ENCODE measurements around the gene TUBB8. TPM values are rescaled to one million over a fixed set of nuclear protein-coding genes. Genes with fewer than 3 reads are reported as not detected.
"Not testable (repeated sequence)": the region's sequence is repeated elsewhere in the genome, so short reads cannot be mapped to it uniquely, and the experiment has no call there.

The TUBB8 gene
- polyA plus RNA-seq, 6 donors from 2014 or later: 0.43 to 1.8 (median 0.51) TPM; not detected in 3

DNA sequence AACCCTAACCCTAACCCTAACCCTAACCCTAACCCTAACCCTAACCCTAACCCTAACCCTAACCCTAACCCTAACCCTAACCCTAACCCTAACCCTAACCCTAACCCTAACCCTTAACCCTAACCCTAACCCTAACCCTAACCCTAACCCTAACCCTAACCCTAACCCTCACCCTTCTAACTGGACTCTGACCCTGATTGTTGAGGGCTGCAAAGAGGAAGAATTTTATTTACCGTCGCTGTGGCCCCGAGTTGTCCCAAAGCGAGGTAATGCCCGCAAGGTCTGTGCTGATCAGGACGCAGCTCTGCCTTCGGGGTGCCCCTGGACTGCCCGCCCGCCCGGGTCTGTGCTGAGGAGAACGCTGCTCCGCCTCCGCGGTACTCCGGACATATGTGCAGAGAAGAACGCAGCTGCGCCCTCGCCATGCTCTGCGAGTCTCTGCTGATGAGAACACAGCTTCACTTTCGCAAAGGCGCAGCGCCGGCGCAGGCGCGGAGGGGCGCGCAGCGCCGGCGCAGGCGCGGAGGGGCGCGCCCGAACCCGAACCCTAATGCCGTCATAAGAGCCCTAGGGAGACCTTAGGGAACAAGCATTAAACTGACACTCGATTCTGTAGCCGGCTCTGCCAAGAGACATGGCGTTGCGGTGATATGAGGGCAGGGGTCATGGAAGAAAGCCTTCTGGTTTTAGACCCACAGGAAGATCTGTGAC is 38.7 kb downstream of the TUBB8 start:
- not testable (repeated sequence) for DNase-seq; H3K36me3 Mint-ChIP-seq; H3K4me1 Mint-ChIP-seq; H3K4me3 Mint-ChIP-seq; H3K27me3 Mint-ChIP-seq; H3K27ac Mint-ChIP-seq; ATAC-seq (ENCODE audit: low read depth in 2 of 2); H3K9me3 Mint-ChIP-seq

Other genes starting within 250 kb of the TUBB8 start
- 10 to 100 TPM; 10.5 to 25.6 (median 20.7) TPM for gene ZMYND11, start 86.2 kb upstream of the TUBB8 start, polyA plus RNA-seq (ENCODE audit: low read depth in 6 of 6)

Data from naive B cell (primary cell).